IPS-15b (cell line): Measurements from ENCODE around the gene ZNF592.

Source experiments
- H3K27me3 ChIP-seq: one replicate; pipeline ENCODE4 v1.6.1; 2013; ENCODE audit warnings: low read length; ENCODE audit not compliant: control insufficient read depth, insufficient read depth
- H3K36me3 ChIP-seq: one replicate; pipeline ENCODE4 v1.6.1; 2013; ENCODE audit warnings: low read length; ENCODE audit not compliant: control insufficient read depth, insufficient read depth
- H3K4me1 ChIP-seq: one replicate; pipeline ENCODE4 v1.6.1; 2013; ENCODE audit warnings: mild to moderate bottlenecking, low read length; ENCODE audit not compliant: control insufficient read depth, insufficient read depth
- H3K4me3 ChIP-seq: one replicate; pipeline ENCODE4 v1.5.1; 2013; ENCODE audit warnings: low read depth, low read length
- H3K9ac ChIP-seq: one replicate; pipeline ENCODE4 v1.6.1; 2013; ENCODE audit warnings: low read depth, mild to moderate bottlenecking, low read length
- H3K9me3 ChIP-seq: one replicate; pipeline ENCODE4 v1.6.1; 2013; ENCODE audit warnings: mild to moderate bottlenecking, low read length; ENCODE audit not compliant: control insufficient read depth, insufficient read depth

ZNF592 gene

GRCh38 chr15:84798436-84798946 lies 50.1 kb downstream of the ZNF592 start:
- peaks cover 37% of the 10 kb centered on the region for H3K36me3 ChIP-seq
- no peak overlapping the region for H3K4me3 ChIP-seq
- H3K4me1 ChIP-seq = no peaks in the 10 kb centered on the region
- no peaks in the 10 kb centered on the region for H3K27me3 ChIP-seq
- H3K9ac ChIP-seq = no peak overlapping the region
- no peaks in the 10 kb centered on the region for H3K9me3 ChIP-seq

- no peak overlapping the region for H3K9ac ChIP-seq
- H3K4me3 ChIP-seq = no peak overlapping the region
- H3K9me3 ChIP-seq = no peaks in the 10 kb centered on the region
- peaks cover 36% of the 10 kb centered on the region for H3K36me3 ChIP-seq
- H3K27me3 ChIP-seq = no peaks in the 10 kb centered on the region
- no peaks in the 10 kb centered on the region for H3K4me1 ChIP-seq
These were observed 51.3 kb downstream of the ZNF592 start for GRCh38 chr15:84799511-84800187.

GRCh38 chr15:84800365-84800806 lies 52.0 kb downstream of the ZNF592 start:
- H3K4me3 ChIP-seq = no peak overlapping the region
- peaks cover 36% of the 10 kb centered on the region for H3K36me3 ChIP-seq
- H3K4me1 ChIP-seq = no peaks in the 10 kb centered on the region
- no peaks in the 10 kb centered on the region for H3K27me3 ChIP-seq
- no peak overlapping the region for H3K9ac ChIP-seq
- no peaks in the 10 kb centered on the region for H3K9me3 ChIP-seq

GRCh38 chr15:84804005-84804900 lies 55.9 kb downstream of the ZNF592 start:
- H3K36me3 ChIP-seq = peaks cover 18% of the 10 kb centered on the region
- H3K9me3 ChIP-seq = no peaks in the 10 kb centered on the region
- no peak overlapping the region for H3K4me3 ChIP-seq

GRCh38 chr15:84805221-84805620 lies 56.8 kb downstream of the ZNF592 start:
- H3K9me3 ChIP-seq = no peaks in the 10 kb centered on the region
- no peak overlapping the region for H3K4me3 ChIP-seq
- peaks cover 9% of the 10 kb centered on the region for H3K36me3 ChIP-seq
- no peak overlapping the region for H3K9ac ChIP-seq
- no peaks in the 10 kb centered on the region for H3K27me3 ChIP-seq
- H3K4me1 ChIP-seq = no peaks in the 10 kb centered on the region

More at GRCh38 chr15:84804005-84804900, 55.9 kb downstream of the ZNF592 start:
- H3K9ac ChIP-seq = no peak overlapping the region
- no peaks in the 10 kb centered on the region for H3K27me3 ChIP-seq
- no peaks in the 10 kb centered on the region for H3K4me1 ChIP-seq

GRCh38 chr15:84807228-84807627 lies 58.8 kb downstream of the ZNF592 start:
- Histone ChIP-seq H3K27me3 (no peaks in the 10 kb centered on the region), H3K4me1 (no peaks in the 10 kb centered on the region), H3K9me3 (no peaks in the 10 kb centered on the region), H3K36me3 (peaks cover under 1% of the 10 kb centered on the region), H3K9ac (no peak overlapping the region), H3K4me3 (no peak overlapping the region)

GRCh38 chr15:84810073-84810840 lies 61.9 kb downstream of the ZNF592 start:
- Histone ChIP-seq H3K4me3 (no peak overlapping the region), H3K9ac (no peak overlapping the region), H3K4me1 (no peaks in the 10 kb centered on the region), H3K9me3 (no peaks in the 10 kb centered on the region), H3K27me3 (no peaks in the 10 kb centered on the region), H3K36me3 (no peaks in the 10 kb centered on the region)

GRCh38 chr15:84811151-84811550 lies 62.8 kb downstream of the ZNF592 start:
- Histone ChIP-seq H3K4me1 (no peaks in the 10 kb centered on the region), H3K27me3 (peaks cover 3% of the 10 kb centered on the region), H3K9ac (no peak overlapping the region), H3K4me3 (no peak overlapping the region), H3K36me3 (no peaks in the 10 kb centered on the region), H3K9me3 (no peaks in the 10 kb centered on the region)

- Histone ChIP-seq H3K4me1 (no peaks in the 10 kb centered on the region), H3K9ac (no peak overlapping the region), H3K4me3 (no peak overlapping the region), H3K27me3 (peaks cover 3% of the 10 kb centered on the region), H3K9me3 (no peaks in the 10 kb centered on the region), H3K36me3 (no peaks in the 10 kb centered on the region)
These were observed 63.4 kb downstream of the ZNF592 start for GRCh38 chr15:84811828-84812227.

- H3K4me1 ChIP-seq = peaks cover 2% of the 10 kb centered on the region
- H3K36me3 ChIP-seq = no peaks in the 10 kb centered on the region
- H3K27me3 ChIP-seq = peaks cover 3% of the 10 kb centered on the region
- H3K9ac ChIP-seq = no peak overlapping the region
- no peak overlapping the region for H3K4me3 ChIP-seq
- H3K9me3 ChIP-seq = no peaks in the 10 kb centered on the region
These were observed 64.5 kb downstream of the ZNF592 start for GRCh38 chr15:84812842-84813241.

GRCh38 chr15:84813435-84813834 lies 65.0 kb downstream of the ZNF592 start:
- Histone ChIP-seq H3K9me3 (no peaks in the 10 kb centered on the region), H3K4me1 (peaks cover 2% of the 10 kb centered on the region), H3K27me3 (peaks cover 3% of the 10 kb centered on the region), H3K36me3 (no peaks in the 10 kb centered on the region), H3K9ac (no peak overlapping the region), H3K4me3 (no peak overlapping the region)
